ENCODE results near the gene PELI1.

Gene PELI1

DNA sequence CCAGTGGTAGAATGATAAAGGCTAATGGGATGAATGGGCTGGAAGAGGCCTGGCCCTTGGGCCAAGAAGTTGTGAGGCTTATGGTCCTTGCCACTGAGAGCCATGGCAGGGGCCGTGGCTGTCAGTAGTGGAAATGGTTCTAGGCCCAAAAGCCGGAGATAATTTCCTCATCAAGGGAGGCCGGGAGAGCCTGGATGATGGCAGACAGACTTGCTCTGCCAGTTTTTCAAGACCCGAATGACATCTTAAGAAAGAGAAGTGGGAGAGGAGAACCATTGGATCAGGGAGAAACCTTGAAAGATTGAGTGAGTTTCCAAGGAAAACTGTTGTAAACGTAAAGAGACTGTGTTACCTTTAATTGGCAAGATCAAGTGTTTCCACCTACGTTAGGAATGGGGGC lies 78.7 kb downstream of the PELI1 start:
- H3K9me3 ChIP-seq (ENCODE audit: control insufficient read depth in 1 of 2, low read length in 2 of 2) = no peaks in the 10 kb centered on the region
- H3K36me3 ChIP-seq (ENCODE audit: control insufficient read depth in 1 of 2, insufficient read depth in 2 of 2, low read length in 2 of 2) = no peaks in the 10 kb centered on the region
- H3K9ac ChIP-seq (ENCODE audit: low read depth in 1 of 2, low read length in 2 of 2) = no peak overlapping the region
- no peaks in the 10 kb centered on the region for H3K27me3 ChIP-seq (ENCODE audit: control insufficient read depth in 1 of 2, insufficient read depth in 2 of 2, low read length in 2 of 2)
- H3K4me1 ChIP-seq (ENCODE audit: control insufficient read depth in 1 of 2, insufficient read depth in 2 of 2, low read length in 2 of 2) = peaks cover 8 to 10% of the 10 kb centered on the region in 2 donors
- H3K27ac ChIP-seq (ENCODE audit: low read depth, low read length) = no peak overlapping the region
- no peak overlapping the region for H3K4me3 ChIP-seq (ENCODE audit: low read depth in 1 of 2, low read length in 2 of 2)

DNA sequence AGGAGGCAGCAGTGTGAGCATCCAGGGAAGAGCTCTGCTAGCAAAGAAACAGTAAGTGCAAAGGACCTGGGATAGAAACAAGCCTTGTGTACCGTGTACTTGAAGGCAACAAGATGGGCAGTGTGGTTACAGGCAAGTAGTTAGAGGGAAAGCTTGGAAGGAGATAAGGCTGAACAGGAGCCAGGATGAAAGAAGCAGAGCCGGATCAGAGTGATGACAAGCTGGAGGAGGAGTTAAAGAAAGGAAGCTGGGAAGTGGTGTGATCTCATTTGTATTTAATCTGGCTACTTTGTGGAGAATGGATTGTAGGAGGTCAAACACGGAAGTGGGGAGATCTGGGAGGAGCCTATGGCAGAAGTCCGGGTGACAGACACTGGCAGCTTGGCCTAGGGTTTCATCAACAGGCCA lies 80.3 kb downstream of the PELI1 start:
- Histone ChIP-seq H3K27me3 (ENCODE audit: control insufficient read depth in 1 of 2, insufficient read depth in 2 of 2, low read length in 2 of 2) (no peaks in the 10 kb centered on the region), H3K9ac (ENCODE audit: low read depth in 1 of 2, low read length in 2 of 2) (no peak overlapping the region), H3K4me3 (ENCODE audit: low read depth in 1 of 2, low read length in 2 of 2) (no peak overlapping the region), H3K9me3 (ENCODE audit: control insufficient read depth in 1 of 2, low read length in 2 of 2) (no peaks in the 10 kb centered on the region), H3K27ac (ENCODE audit: low read depth, low read length) (no peak overlapping the region), H3K4me1 (ENCODE audit: control insufficient read depth in 1 of 2, insufficient read depth in 2 of 2, low read length in 2 of 2) (peaks cover 8 to 10% of the 10 kb centered on the region in 2 donors), H3K36me3 (ENCODE audit: control insufficient read depth in 1 of 2, insufficient read depth in 2 of 2, low read length in 2 of 2) (no peaks in the 10 kb centered on the region)

DNA sequence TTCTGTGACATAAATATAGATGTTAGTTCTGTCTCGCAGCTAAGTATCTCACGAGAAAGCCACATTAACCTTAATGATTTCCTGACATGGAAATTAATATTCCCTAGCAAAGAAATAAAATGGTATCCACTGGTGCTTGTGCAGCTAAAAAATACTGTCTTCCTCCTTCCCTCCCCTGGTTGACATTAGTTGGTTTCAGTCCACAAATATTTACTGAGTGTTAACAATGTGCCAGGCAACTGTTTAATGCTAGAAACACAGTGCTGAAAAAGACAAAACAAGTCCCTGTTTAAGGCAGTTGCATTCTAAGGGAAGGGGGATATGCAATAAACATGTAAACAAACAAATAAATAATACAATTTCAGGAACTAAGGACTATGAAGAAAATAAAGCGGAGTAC lies 80.8 kb downstream of the PELI1 start:
- H3K27ac ChIP-seq (ENCODE audit: low read depth, low read length) = no peak overlapping the region
- H3K36me3 ChIP-seq (ENCODE audit: control insufficient read depth in 1 of 2, insufficient read depth in 2 of 2, low read length in 2 of 2) = no peaks in the 10 kb centered on the region
- no peaks in the 10 kb centered on the region for H3K9me3 ChIP-seq (ENCODE audit: control insufficient read depth in 1 of 2, low read length in 2 of 2)
- H3K4me1 ChIP-seq (ENCODE audit: control insufficient read depth in 1 of 2, insufficient read depth in 2 of 2, low read length in 2 of 2) = peaks cover 8 to 10% of the 10 kb centered on the region in 2 donors
- no peak overlapping the region for H3K4me3 ChIP-seq (ENCODE audit: low read depth in 1 of 2, low read length in 2 of 2)
- H3K9ac ChIP-seq (ENCODE audit: low read depth in 1 of 2, low read length in 2 of 2) = no peak overlapping the region
- no peaks in the 10 kb centered on the region for H3K27me3 ChIP-seq (ENCODE audit: control insufficient read depth in 1 of 2, insufficient read depth in 2 of 2, low read length in 2 of 2)

DNA sequence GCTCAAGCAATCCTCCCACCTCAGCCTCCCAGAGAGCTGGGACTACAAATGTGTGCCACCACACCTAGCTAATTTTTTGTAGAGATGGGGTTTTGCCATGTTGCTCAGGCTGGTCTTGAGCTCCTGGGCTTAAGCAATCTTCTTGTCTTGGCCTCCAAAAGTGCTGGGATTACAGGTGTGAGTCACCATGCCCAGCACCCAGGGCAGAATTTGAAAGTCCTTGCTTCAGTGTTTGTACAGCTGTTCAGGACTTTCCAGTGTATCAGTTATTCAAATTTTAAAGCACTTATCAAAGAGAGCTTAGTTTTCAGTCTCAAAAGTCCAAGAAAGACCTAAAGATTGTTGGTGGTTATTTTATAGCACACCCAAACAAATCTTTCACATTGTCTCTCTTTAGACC lies 81.4 kb downstream of the PELI1 start:
- Histone ChIP-seq H3K9me3 (ENCODE audit: control insufficient read depth in 1 of 2, low read length in 2 of 2) (no peaks in the 10 kb centered on the region), H3K9ac (ENCODE audit: low read depth in 1 of 2, low read length in 2 of 2) (no peak overlapping the region), H3K27ac (ENCODE audit: low read depth, low read length) (no peak overlapping the region), H3K4me3 (ENCODE audit: low read depth in 1 of 2, low read length in 2 of 2) (no peak overlapping the region), H3K36me3 (ENCODE audit: control insufficient read depth in 1 of 2, insufficient read depth in 2 of 2, low read length in 2 of 2) (no peaks in the 10 kb centered on the region), H3K27me3 (ENCODE audit: control insufficient read depth in 1 of 2, insufficient read depth in 2 of 2, low read length in 2 of 2) (no peaks in the 10 kb centered on the region), H3K4me1 (ENCODE audit: control insufficient read depth in 1 of 2, insufficient read depth in 2 of 2, low read length in 2 of 2) (peaks cover 8 to 10% of the 10 kb centered on the region in 2 donors)

DNA sequence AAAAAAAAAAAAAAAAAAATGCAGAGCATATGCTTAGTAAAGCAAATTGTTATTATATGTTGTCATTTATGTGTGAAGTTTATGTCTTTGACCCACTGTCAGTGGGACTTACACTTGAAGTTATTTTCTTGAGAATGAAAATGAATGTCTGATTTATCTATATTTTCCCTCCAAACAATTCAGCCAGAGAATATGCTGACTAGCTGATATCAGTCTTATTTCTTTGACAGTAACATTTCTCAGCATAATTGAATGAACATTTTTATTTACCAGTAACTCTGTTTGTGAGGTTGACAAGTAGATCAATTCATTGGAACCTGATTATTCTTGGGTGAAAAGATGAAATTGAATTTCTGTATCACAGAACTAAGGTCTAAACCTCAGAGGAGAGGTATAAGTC lies 85.0 kb downstream of the PELI1 start:
- H3K4me3 ChIP-seq (ENCODE audit: low read depth in 1 of 2, low read length in 2 of 2) = no peak overlapping the region
- H3K27ac ChIP-seq (ENCODE audit: low read depth, low read length) = no peak overlapping the region
- H3K9ac ChIP-seq (ENCODE audit: low read depth in 1 of 2, low read length in 2 of 2) = no peak overlapping the region
- no peaks in the 10 kb centered on the region for H3K9me3 ChIP-seq (ENCODE audit: control insufficient read depth in 1 of 2, low read length in 2 of 2)
- no peaks in the 10 kb centered on the region for H3K27me3 ChIP-seq (ENCODE audit: control insufficient read depth in 1 of 2, insufficient read depth in 2 of 2, low read length in 2 of 2)
- H3K36me3 ChIP-seq (ENCODE audit: control insufficient read depth in 1 of 2, insufficient read depth in 2 of 2, low read length in 2 of 2) = no peaks in the 10 kb centered on the region
- H3K4me1 ChIP-seq (ENCODE audit: control insufficient read depth in 1 of 2, insufficient read depth in 2 of 2, low read length in 2 of 2) = peaks cover 8 to 10% of the 10 kb centered on the region in 2 donors

DNA sequence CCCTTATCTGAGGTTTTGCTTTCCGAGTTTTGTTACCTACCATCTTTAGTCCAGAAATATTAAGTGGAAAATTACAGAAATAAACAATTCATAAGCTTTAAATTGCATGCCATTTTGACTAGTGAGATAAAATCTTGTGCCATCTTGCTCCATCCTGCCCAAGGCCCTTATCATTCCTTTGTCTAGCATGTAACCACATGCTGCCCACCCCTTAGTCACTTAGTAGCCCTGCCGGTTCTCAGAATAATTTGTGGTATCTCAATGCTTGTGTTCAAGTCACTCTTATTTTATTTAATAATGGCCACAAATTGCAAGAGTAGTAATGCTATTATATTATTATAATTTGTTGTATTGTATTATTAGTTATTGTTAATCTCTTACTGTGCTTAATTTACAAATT lies 88.2 kb downstream of the PELI1 start:
- Histone ChIP-seq H3K36me3 (ENCODE audit: control insufficient read depth in 1 of 2, insufficient read depth in 2 of 2, low read length in 2 of 2) (no peaks in the 10 kb centered on the region), H3K27me3 (ENCODE audit: control insufficient read depth in 1 of 2, insufficient read depth in 2 of 2, low read length in 2 of 2) (no peaks in the 10 kb centered on the region), H3K9ac (ENCODE audit: low read depth in 1 of 2, low read length in 2 of 2) (no peak overlapping the region)

DNA sequence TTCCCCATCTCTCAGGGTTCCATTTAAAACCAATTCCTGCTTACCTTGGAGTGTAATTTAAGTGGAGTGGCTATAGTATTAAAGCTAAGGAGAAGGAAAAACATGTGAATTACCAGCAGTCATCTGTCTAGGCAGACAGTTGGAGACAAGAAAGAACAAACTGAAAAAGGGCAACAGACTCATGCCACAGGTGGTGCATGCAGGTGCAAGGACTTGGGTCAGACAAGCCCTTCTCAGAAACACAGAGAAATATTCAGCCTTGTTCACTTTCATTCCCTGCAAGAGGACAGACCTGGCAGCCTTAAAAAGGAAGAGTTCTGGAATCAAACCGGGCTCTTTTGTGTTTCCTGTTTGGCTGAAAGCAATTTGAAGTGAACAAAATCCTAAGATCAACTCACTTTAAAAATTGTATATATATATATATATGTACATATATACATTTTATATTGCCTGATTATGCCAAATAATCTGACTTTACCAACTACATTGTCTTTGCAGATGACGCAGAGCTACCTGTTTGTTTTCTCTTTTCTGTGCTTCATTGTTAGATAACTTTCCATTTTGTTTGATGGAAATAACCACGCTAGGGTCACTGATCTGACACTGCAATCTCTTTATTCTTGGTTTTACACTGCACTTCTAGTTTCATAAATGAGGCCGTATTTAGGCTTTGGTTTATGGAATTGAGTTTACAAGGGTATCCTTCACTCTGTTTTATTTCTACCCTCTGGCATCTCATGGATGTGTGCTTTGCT lies 89.9 kb downstream of the PELI1 start:
- H3K27me3 ChIP-seq (ENCODE audit: control insufficient read depth in 1 of 2, insufficient read depth in 2 of 2, low read length in 2 of 2) = no peaks in the 10 kb centered on the region
- H3K9ac ChIP-seq (ENCODE audit: low read depth in 1 of 2, low read length in 2 of 2) = no peak overlapping the region
- peaks cover 3 to 11% of the 10 kb centered on the region in 2 donors for H3K4me1 ChIP-seq (ENCODE audit: control insufficient read depth in 1 of 2, insufficient read depth in 2 of 2, low read length in 2 of 2)
- no peaks in the 10 kb centered on the region for H3K36me3 ChIP-seq (ENCODE audit: control insufficient read depth in 1 of 2, insufficient read depth in 2 of 2, low read length in 2 of 2)
- H3K9me3 ChIP-seq (ENCODE audit: control insufficient read depth in 1 of 2, low read length in 2 of 2) = no peaks in the 10 kb centered on the region
- no peak overlapping the region for H3K27ac ChIP-seq (ENCODE audit: low read depth, low read length)
- no peak overlapping the region for H3K4me3 ChIP-seq (ENCODE audit: low read depth in 1 of 2, low read length in 2 of 2)

More for the DNA sequence above, 88.2 kb downstream of the PELI1 start:
- Histone ChIP-seq H3K9me3 (ENCODE audit: control insufficient read depth in 1 of 2, low read length in 2 of 2) (no peaks in the 10 kb centered on the region), H3K4me3 (ENCODE audit: low read depth in 1 of 2, low read length in 2 of 2) (no peak overlapping the region), H3K4me1 (ENCODE audit: control insufficient read depth in 1 of 2, insufficient read depth in 2 of 2, low read length in 2 of 2) (peaks cover 0 to 4% of the 10 kb centered on the region in 2 donors), H3K27ac (ENCODE audit: low read depth, low read length) (no peak overlapping the region)

DNA sequence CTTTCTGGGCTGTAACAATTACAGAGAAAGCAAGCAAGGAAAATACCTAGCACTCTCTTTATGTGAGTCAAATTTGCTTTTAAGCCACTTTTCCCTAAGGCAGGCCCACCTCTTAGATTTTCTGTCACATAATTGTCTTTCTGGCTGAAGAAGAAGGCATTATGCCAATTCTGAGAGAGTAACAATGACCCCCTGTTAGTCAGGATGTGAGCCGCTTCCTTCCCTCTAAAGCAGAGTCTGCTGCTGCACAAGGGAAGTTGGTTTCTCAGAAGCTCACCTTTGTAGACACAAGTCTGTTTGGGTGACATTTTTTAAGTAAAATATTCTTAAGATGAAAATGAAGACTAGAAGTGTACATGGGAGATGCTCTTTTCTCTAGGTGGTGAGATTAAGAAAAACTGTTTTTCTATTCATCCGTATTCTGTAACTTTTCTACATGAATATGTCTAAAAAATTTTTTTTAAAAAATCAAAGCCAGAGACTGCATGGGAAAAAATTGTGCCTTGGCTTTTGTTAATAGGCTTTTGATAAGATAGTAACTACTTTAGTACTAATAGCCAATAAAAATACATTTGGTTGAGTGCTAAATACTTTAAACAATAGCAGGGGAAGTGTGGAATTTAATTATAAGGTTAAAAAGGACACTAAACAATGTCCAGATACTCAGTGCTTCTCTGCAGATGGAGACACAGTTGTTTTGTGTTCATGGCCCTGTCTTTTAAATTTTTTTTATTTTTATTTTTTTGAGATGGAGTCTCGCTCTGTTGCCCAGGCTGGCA lies 91.6 kb downstream of the PELI1 start:
- H3K9ac ChIP-seq (ENCODE audit: low read depth in 1 of 2, low read length in 2 of 2) = no peak overlapping the region
- H3K4me3 ChIP-seq (ENCODE audit: low read depth in 1 of 2, low read length in 2 of 2) = no peak overlapping the region
- no peak overlapping the region for H3K27ac ChIP-seq (ENCODE audit: low read depth, low read length)
- no peaks in the 10 kb centered on the region for H3K9me3 ChIP-seq (ENCODE audit: control insufficient read depth in 1 of 2, low read length in 2 of 2)
- peaks cover 3 to 11% of the 10 kb centered on the region in 2 donors for H3K4me1 ChIP-seq (ENCODE audit: control insufficient read depth in 1 of 2, insufficient read depth in 2 of 2, low read length in 2 of 2)
- H3K27me3 ChIP-seq (ENCODE audit: control insufficient read depth in 1 of 2, insufficient read depth in 2 of 2, low read length in 2 of 2) = no peaks in the 10 kb centered on the region
- H3K36me3 ChIP-seq (ENCODE audit: control insufficient read depth in 1 of 2, insufficient read depth in 2 of 2, low read length in 2 of 2) = no peaks in the 10 kb centered on the region

DNA sequence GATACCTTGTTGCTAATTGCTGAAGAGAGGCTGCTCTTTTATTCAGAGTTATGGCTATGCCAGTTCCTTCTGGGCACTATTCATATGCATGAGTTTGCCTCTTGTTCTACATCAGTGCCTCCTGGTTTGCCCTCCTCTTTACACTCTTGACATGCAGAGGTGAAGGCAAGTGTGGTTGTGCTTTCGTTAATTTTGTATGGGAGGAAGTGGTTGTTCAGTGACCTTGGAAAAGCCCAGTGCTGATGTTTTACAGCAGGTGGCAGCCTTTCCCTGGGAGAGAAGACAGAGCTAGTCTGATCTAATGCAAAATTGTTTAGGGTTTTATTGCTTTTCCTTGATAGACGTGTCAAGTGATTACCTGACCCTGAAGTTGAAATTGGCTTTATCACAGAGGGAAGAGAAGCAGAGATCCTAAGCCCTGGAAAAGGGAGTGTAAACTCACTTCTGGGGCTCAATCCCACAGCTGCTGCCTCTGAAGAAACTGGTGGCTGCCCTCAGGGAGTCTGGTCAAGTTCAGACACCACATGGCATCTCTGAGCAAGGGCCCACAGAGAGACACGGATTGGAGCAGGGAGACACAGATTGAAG lies 94.5 kb downstream of the PELI1 start:
- Histone ChIP-seq H3K9ac (ENCODE audit: low read depth in 1 of 2, low read length in 2 of 2) (peak overlapping the region in 1 of 2 donors; percentile 55), H3K4me1 (ENCODE audit: control insufficient read depth in 1 of 2, insufficient read depth in 2 of 2, low read length in 2 of 2) (peaks cover 3 to 11% of the 10 kb centered on the region in 2 donors), H3K36me3 (ENCODE audit: control insufficient read depth in 1 of 2, insufficient read depth in 2 of 2, low read length in 2 of 2) (no peaks in the 10 kb centered on the region), H3K4me3 (ENCODE audit: low read depth in 1 of 2, low read length in 2 of 2) (no peak overlapping the region), H3K27ac (ENCODE audit: low read depth, low read length) (no peak overlapping the region), H3K27me3 (ENCODE audit: control insufficient read depth in 1 of 2, insufficient read depth in 2 of 2, low read length in 2 of 2) (no peaks in the 10 kb centered on the region), H3K9me3 (ENCODE audit: control insufficient read depth in 1 of 2, low read length in 2 of 2) (no peaks in the 10 kb centered on the region)

DNA sequence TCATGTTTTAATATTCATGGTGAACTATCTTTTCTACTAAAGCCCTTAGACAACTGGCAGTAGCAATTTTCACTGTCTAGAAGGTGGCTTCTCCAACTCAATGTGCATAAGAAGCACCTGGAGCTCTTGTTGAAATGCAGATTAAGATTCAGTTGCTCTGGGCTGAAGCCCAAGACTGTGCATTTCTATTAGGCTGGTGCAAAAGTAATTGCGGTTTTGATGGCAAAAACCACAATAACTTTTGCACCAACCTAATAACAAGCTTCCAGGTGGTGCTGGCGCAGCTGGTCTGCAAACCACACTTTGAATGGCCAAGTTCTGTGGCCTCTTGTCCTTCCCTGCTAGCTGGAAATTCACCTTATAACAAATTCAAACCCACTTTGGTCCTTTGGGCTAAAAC lies 98.3 kb downstream of the PELI1 start:
- no peaks in the 10 kb centered on the region for H3K27me3 ChIP-seq (ENCODE audit: control insufficient read depth in 1 of 2, insufficient read depth in 2 of 2, low read length in 2 of 2)
- H3K9ac ChIP-seq (ENCODE audit: low read depth in 1 of 2, low read length in 2 of 2) = no peak overlapping the region
- no peaks in the 10 kb centered on the region for H3K9me3 ChIP-seq (ENCODE audit: control insufficient read depth in 1 of 2, low read length in 2 of 2)
- H3K4me1 ChIP-seq (ENCODE audit: control insufficient read depth in 1 of 2, insufficient read depth in 2 of 2, low read length in 2 of 2) = peaks cover 3 to 7% of the 10 kb centered on the region in 2 donors
- no peak overlapping the region for H3K4me3 ChIP-seq (ENCODE audit: low read depth in 1 of 2, low read length in 2 of 2)
- H3K27ac ChIP-seq (ENCODE audit: low read depth, low read length) = no peak overlapping the region
- no peaks in the 10 kb centered on the region for H3K36me3 ChIP-seq (ENCODE audit: control insufficient read depth in 1 of 2, insufficient read depth in 2 of 2, low read length in 2 of 2)
